NB4 (cell line): ENCODE results near the gene PTGR2.

Experiments
- MYC ChIP-seq: IDR thresholded peaks from 2 replicates; pipeline ENCODE4 v1.6.1; 2011; ENCODE audit warnings: low read depth, low read length
- POLR2A ChIP-seq: IDR thresholded peaks from 2 replicates; pipeline ENCODE4 v1.6.1; 2011; ENCODE audit warnings: mild to moderate bottlenecking; ENCODE audit not compliant: insufficient read length; ENCODE audit errors: extremely low read depth
- TF ChIP-seq, protein P1 (sequence below): IDR thresholded peaks from 2 replicates; pipeline ENCODE4 v1.6.1; 2011; ENCODE audit warnings: low read depth, low read length
- TF ChIP-seq, protein P2 (sequence below): IDR thresholded peaks from one replicate; pipeline ENCODE4 v1.5.1; 2012; ENCODE audit warnings: low read depth, low read length

DNA sequence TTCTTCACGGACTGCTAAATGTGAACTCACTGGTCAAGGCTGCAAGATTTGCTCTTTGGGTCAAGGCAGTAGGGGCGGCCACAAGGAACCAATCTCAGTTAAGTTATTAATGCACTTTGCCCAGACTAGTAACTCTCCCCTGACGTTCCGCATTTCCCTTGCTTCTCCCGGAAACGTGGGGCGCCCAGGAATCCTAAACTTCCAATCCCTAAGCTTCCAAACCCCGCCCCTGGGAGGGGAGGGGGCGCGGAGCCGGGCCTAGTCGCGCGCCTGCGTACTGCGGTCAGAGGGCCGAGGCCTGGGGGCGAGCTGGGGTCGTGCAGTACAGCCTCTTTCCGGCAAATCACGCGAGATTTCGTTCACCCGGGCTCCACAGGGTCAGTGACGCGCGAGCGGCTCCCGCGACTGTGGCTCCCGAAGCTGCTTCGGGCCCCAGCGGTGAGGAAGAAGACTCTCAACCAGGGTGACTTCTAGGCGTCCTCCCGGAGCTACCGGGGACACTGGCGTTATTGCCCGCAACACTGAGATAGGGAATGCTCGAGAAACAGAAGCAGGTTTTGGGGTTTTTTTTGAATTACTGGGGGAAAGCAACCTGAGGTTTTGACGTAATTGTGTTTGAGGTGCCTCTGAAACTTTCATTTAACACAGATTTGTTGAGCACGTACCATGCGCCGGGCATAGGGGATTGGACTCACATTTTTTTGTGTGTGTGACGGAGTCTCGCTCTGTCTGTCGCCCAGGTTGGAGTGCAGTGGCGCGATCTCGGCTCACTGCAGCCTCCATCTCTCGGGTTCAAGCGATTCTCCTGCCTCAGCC lies at the start of gene PTGR2:
- TF ChIP-seq, protein P1, sequence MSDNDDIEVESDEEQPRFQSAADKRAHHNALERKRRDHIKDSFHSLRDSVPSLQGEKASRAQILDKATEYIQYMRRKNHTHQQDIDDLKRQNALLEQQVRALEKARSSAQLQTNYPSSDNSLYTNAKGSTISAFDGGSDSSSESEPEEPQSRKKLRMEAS: no peak
- TF ChIP-seq, protein P2, sequence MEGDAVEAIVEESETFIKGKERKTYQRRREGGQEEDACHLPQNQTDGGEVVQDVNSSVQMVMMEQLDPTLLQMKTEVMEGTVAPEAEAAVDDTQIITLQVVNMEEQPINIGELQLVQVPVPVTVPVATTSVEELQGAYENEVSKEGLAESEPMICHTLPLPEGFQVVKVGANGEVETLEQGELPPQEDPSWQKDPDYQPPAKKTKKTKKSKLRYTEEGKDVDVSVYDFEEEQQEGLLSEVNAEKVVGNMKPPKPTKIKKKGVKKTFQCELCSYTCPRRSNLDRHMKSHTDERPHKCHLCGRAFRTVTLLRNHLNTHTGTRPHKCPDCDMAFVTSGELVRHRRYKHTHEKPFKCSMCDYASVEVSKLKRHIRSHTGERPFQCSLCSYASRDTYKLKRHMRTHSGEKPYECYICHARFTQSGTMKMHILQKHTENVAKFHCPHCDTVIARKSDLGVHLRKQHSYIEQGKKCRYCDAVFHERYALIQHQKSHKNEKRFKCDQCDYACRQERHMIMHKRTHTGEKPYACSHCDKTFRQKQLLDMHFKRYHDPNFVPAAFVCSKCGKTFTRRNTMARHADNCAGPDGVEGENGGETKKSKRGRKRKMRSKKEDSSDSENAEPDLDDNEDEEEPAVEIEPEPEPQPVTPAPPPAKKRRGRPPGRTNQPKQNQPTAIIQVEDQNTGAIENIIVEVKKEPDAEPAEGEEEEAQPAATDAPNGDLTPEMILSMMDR: no peak
- TF ChIP-seq POLR2A: peak; percentile 58
- peak; percentile 15; the same call in 1 of the 2 replicates for TF ChIP-seq MYC
